Measurements from ENCODE around the gene CAB39.

DNA sequence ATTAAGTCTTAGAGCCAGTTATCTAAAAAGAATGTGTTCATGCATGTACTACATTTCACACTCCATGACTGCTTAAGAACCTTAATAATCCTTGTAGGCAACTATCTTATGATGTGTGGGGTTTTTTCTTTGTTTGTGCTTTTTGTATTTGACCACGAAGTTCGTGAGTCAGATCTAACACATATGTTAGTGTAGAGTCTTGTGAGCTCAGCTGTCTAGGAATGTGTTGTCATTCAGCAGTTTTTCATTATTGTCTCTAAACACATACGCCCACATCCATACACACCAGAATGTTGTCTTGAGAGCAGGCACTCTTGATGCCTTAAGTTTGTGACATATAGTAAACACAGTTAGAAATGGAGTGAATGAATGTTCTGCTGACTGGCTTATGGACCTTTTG, 38.4 kb downstream of the CAB39 start:
- TF ChIP-seq, protein P1, sequence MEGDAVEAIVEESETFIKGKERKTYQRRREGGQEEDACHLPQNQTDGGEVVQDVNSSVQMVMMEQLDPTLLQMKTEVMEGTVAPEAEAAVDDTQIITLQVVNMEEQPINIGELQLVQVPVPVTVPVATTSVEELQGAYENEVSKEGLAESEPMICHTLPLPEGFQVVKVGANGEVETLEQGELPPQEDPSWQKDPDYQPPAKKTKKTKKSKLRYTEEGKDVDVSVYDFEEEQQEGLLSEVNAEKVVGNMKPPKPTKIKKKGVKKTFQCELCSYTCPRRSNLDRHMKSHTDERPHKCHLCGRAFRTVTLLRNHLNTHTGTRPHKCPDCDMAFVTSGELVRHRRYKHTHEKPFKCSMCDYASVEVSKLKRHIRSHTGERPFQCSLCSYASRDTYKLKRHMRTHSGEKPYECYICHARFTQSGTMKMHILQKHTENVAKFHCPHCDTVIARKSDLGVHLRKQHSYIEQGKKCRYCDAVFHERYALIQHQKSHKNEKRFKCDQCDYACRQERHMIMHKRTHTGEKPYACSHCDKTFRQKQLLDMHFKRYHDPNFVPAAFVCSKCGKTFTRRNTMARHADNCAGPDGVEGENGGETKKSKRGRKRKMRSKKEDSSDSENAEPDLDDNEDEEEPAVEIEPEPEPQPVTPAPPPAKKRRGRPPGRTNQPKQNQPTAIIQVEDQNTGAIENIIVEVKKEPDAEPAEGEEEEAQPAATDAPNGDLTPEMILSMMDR (conservative IDR thresholded peaks at IDR 0.05; ENCODE audit: low read depth, low read length) = no peak
- no peak for TF ChIP-seq EZH2 (IDR thresholded peaks at IDR 0.05; ENCODE audit: low read length, unreplicated experiment)

Data from PC-3 (cell line).